ENCODE measurements around the gene LSMEM2.

DNA sequence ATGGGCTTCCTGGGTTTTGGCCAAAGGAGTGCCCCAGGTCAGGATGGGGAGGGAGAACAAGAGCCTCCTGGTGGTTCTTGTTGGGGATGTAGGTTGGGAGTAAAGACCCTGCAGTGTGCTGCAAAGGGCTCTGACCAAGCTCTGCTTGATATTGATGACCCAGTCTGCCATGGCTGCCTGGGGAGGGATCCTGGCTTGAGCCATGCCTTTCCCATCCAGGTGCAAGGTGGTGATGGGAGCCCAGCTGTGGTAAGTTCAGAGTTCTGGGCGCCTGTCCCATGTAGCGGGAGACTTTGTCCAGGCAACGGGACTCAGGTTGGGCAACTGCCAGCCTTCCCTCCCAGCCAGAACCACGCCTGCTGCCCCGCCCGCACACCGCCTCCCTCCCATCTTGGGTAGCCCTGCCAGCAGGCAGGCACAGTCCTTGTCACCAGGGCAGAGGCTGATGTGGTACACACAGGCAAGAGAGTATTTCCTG is 40.3 kb upstream of the LSMEM2 start:
- TF ChIP-seq EZH2 (IDR thresholded peaks at IDR 0.05; ENCODE audit: low read depth, low read length, severe bottlenecking) (no peak), POLR2AphosphoS5 (IDR thresholded peaks at IDR 0.05; ENCODE audit: low read depth, low read length) (no peak), SP1 (IDR thresholded peaks at IDR 0.05; ENCODE audit: low read depth, low read length) (no peak), SIRT6 (IDR thresholded peaks at IDR 0.05; ENCODE audit: low read length) (no peak), BCL11A (IDR thresholded peaks at IDR 0.05; ENCODE audit: low read depth in 2 of 2, low read length in 2 of 2) (no peak), RFX5 (IDR thresholded peaks at IDR 0.05; ENCODE audit: borderline replicate concordance, low read depth, low read length) (no peak), BACH1 (IDR thresholded peaks at IDR 0.05; ENCODE audit: low read length) (no peak), POLR2A (IDR thresholded peaks at IDR 0.05; ENCODE audit: control extremely low read depth in 1 of 2, low read depth in 2 of 2, low read length in 2 of 2) (no peak), CEBPB (IDR thresholded peaks at IDR 0.05; ENCODE audit: low read depth, low read length) (no peak)
- TF ChIP-seq, protein P1, sequence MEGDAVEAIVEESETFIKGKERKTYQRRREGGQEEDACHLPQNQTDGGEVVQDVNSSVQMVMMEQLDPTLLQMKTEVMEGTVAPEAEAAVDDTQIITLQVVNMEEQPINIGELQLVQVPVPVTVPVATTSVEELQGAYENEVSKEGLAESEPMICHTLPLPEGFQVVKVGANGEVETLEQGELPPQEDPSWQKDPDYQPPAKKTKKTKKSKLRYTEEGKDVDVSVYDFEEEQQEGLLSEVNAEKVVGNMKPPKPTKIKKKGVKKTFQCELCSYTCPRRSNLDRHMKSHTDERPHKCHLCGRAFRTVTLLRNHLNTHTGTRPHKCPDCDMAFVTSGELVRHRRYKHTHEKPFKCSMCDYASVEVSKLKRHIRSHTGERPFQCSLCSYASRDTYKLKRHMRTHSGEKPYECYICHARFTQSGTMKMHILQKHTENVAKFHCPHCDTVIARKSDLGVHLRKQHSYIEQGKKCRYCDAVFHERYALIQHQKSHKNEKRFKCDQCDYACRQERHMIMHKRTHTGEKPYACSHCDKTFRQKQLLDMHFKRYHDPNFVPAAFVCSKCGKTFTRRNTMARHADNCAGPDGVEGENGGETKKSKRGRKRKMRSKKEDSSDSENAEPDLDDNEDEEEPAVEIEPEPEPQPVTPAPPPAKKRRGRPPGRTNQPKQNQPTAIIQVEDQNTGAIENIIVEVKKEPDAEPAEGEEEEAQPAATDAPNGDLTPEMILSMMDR (IDR thresholded peaks at IDR 0.05; ENCODE audit: control extremely low read depth in 1 of 3, insufficient read depth in 1 of 3, low read depth in 1 of 3, low read length in 3 of 3): peak in 1 of 3 experiments; percentile 26; a peak in 1 of 4 replicates
